Panc1 (cell line): ENCODE results near the gene ATAD2B.

ENCODE experiments used
- POLR2AphosphoS5 ChIP-seq: IDR thresholded peaks from 2 replicates; pipeline ENCODE4 v1.6.1; 2012; ENCODE audit warnings: mild to moderate bottlenecking, low read depth, low read length, moderate library complexity
- REST ChIP-seq, 2 experiments: IDR thresholded peaks; 2 replicates each; pipeline ENCODE4 v1.6.1; 2011 to 2012; ENCODE audit warnings: low read depth in 2 of 2, control low read depth in 1 of 2, low read length in 1 of 2, mild to moderate bottlenecking in 1 of 2, moderate library complexity in 1 of 2; ENCODE audit not compliant: insufficient read depth in 1 of 2
- SIN3A ChIP-seq: IDR thresholded peaks from 2 replicates; pipeline ENCODE4 v1.6.1; 2012; ENCODE audit warnings: low read depth, mild to moderate bottlenecking, low read length, moderate library complexity, borderline replicate concordance; ENCODE audit not compliant: insufficient read depth
- TCF7L2 ChIP-seq: IDR thresholded peaks from 2 replicates; pipeline ENCODE4 v1.6.1; 2011; ENCODE audit warnings: mild to moderate bottlenecking, low read depth, low read length, inconsistent platforms
- TF ChIP-seq, protein P1 (sequence below): fragments of 450-650 bp; IDR thresholded peaks from 2 replicates; pipeline ENCODE4 v1.5.1; 2017; ENCODE audit warnings: mild to moderate bottlenecking

GRCh38 chr2:23753291-23754010 is 173.5 kb downstream of the ATAD2B start:
- TF ChIP-seq, protein P1, sequence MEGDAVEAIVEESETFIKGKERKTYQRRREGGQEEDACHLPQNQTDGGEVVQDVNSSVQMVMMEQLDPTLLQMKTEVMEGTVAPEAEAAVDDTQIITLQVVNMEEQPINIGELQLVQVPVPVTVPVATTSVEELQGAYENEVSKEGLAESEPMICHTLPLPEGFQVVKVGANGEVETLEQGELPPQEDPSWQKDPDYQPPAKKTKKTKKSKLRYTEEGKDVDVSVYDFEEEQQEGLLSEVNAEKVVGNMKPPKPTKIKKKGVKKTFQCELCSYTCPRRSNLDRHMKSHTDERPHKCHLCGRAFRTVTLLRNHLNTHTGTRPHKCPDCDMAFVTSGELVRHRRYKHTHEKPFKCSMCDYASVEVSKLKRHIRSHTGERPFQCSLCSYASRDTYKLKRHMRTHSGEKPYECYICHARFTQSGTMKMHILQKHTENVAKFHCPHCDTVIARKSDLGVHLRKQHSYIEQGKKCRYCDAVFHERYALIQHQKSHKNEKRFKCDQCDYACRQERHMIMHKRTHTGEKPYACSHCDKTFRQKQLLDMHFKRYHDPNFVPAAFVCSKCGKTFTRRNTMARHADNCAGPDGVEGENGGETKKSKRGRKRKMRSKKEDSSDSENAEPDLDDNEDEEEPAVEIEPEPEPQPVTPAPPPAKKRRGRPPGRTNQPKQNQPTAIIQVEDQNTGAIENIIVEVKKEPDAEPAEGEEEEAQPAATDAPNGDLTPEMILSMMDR = no peak
- no peak for TF ChIP-seq REST (IDR thresholded peaks at IDR 0.05; ENCODE audit: insufficient read depth in 1 of 2, low read depth in 2 of 2, low read length in 1 of 2)
- no peak for TF ChIP-seq POLR2AphosphoS5
- TF ChIP-seq TCF7L2 = no peak
- no peak for TF ChIP-seq SIN3A
